GM12878 (cell line): Measurements from ENCODE around the gene POLN. TPM values are rescaled to one million over a fixed set of nuclear protein-coding genes. Genes with fewer than 3 reads are reported as not detected.

Experiments
- ATAC-seq: fragments of 200-7000 bp; cut with Tn5 transposase; 3 replicates; pipeline ENCODE4 v1.9.1; 2020; ENCODE audit warnings: mild to moderate bottlenecking, moderate library complexity
- Bru-seq: library from RNA; stranded (reverse); fragments of 400-500 nt; gene quantifications from one replicate; lab custom pipeline; 2021; lab: Mats Ljungman, UMichigan
- BruChase-seq, 2 experiments: library from RNA; stranded (reverse); fragments of 400-500 nt; gene quantifications; one replicate each; lab custom pipeline; 2021; lab: Mats Ljungman, UMichigan
- BruUV-seq: library from RNA; stranded (reverse); fragments of 400-500 nt; replicated peaks from 2 replicates; lab custom pipeline; 2021; lab: Mats Ljungman, UMichigan
- CTCF ChIA-PET: fragments of 300-600 bp; sonication (Branson Sonifier 250); formaldehyde crosslinking; extraction: SDS; loops from one replicate; lab custom pipeline; 2021; ENCODE audit warnings: inconsistent platforms; lab: Yijun Ruan, JAX
- POLR2A ChIA-PET: fragments of 350-600 bp; formaldehyde crosslinking; extraction: SDS; loops from one replicate; lab custom pipeline; 2021; ENCODE audit warnings: inconsistent platforms; lab: Charles Lee
- RAD21 ChIA-PET: fragments of 300-600 bp; sonication (Branson Sonifier 250); formaldehyde crosslinking; loops from one replicate; lab custom pipeline; 2023; ENCODE audit warnings: antibody characterized with exemption; ENCODE audit not compliant: unreplicated experiment; lab: Charles Lee
- SMC1A ChIA-PET: fragments of 300-600 bp; sonication (Branson Sonifier 250); formaldehyde crosslinking; loops from one replicate; lab custom pipeline; 2023; ENCODE audit not compliant: unreplicated experiment, uncharacterized antibody; lab: Charles Lee
- DNase-seq: peaks from one replicate; pipeline ENCODE4 v3.0.0-alpha.2; 2011; ENCODE audit warnings: low read depth, low spot score
- FAIRE-seq: peaks from 3 replicates; lab custom pipeline; 2011; peaks lifted over from hg19 to GRCh38; lab: Jason Lieb, UNC
- H2AFZ ChIP-seq: 2 replicates; pipeline ENCODE4 v1.6.0; 2011; ENCODE audit warnings: low read depth, low read length, control low read depth; ENCODE audit not compliant: control insufficient read depth
- H3K27ac ChIP-seq: 2 replicates; pipeline ENCODE4 v1.5.1; 2011; ENCODE audit warnings: control low read depth; ENCODE audit not compliant: control insufficient read depth, insufficient read depth
- H3K27me3 ChIP-seq, 2 experiments: replicated peaks in 1 of 2; 2 replicates each; pipeline versions ENCODE4 v1.6.0 to v1.6.1; 2011; ENCODE audit warnings: low read length in 1 of 2; ENCODE audit not compliant: control insufficient read depth in 2 of 2, insufficient read depth in 2 of 2
- H3K36me3 ChIP-seq, 2 experiments: 2 replicates each; pipeline ENCODE4 v1.5.1; 2011; ENCODE audit warnings: low read length in 1 of 2; ENCODE audit not compliant: control insufficient read depth in 2 of 2, insufficient read depth in 2 of 2
- H3K4me1 ChIP-seq: 2 replicates; pipeline ENCODE4 v1.6.1; 2011; ENCODE audit warnings: mild to moderate bottlenecking, low read length, moderate library complexity, mixed read lengths; ENCODE audit not compliant: control insufficient read depth, insufficient read depth
- H3K4me2 ChIP-seq: 2 replicates; pipeline ENCODE4 v1.6.0; 2011; ENCODE audit warnings: control low read depth; ENCODE audit not compliant: control insufficient read depth, insufficient read depth
- H3K4me3 ChIP-seq: fragments of 200-600 bp; sonication (generic); 2 replicates; pipeline ENCODE4 v1.5.1; 2016
- H3K79me2 ChIP-seq: 2 replicates; pipeline ENCODE4 v1.6.0; 2011; ENCODE audit warnings: low read length; ENCODE audit not compliant: control insufficient read depth, insufficient read depth
- H3K9ac ChIP-seq: 2 replicates; pipeline ENCODE4 v1.8.0; 2011; ENCODE audit warnings: low read length, control low read depth, mixed read lengths; ENCODE audit not compliant: control insufficient read depth, insufficient read depth
- H3K9me3 ChIP-seq: replicated peaks from 3 replicates; pipeline ENCODE4 v1.5.1; 2011; ENCODE audit warnings: mild to moderate bottlenecking, low read length; ENCODE audit not compliant: control insufficient read depth, insufficient read depth
- H4K20me1 ChIP-seq: 2 replicates; pipeline ENCODE4 v1.6.0; 2011; ENCODE audit not compliant: control insufficient read depth, insufficient read depth
- ATF7 ChIP-seq: fragments of 450-650 bp; IDR thresholded peaks from 2 replicates; pipeline ENCODE4 v1.6.1; 2016; ENCODE audit warnings: low read depth, mild to moderate bottlenecking
- BCL11A ChIP-seq: IDR thresholded peaks from 2 replicates; pipeline ENCODE4 v1.6.1; 2011; ENCODE audit warnings: low read depth, low read length
- BMI1 ChIP-seq: fragments of 450-650 bp; IDR thresholded peaks from 2 replicates; pipeline ENCODE4 v1.6.1; 2016; ENCODE audit warnings: mild to moderate bottlenecking, moderate library complexity, borderline replicate concordance
- CEBPB ChIP-seq, 2 experiments: fragments of 150-350 bp in 1 of 2; IDR thresholded peaks; 2 replicates each; pipeline ENCODE4 v1.6.1; 2012 to 2014; ENCODE audit warnings: low read depth in 2 of 2, low read length in 2 of 2, borderline replicate concordance in 1 of 2, inconsistent platforms in 1 of 2
- POLR2AphosphoS5 ChIP-seq: IDR thresholded peaks from 2 replicates; pipeline ENCODE4 v1.6.1; 2011; ENCODE audit warnings: mild to moderate bottlenecking, low read length, inconsistent platforms
- RELA ChIP-seq: fragments of 450-650 bp; IDR thresholded peaks from 2 replicates; pipeline ENCODE4 v1.8.0; 2014; ENCODE audit warnings: borderline replicate concordance; ENCODE audit not compliant: partially characterized antibody
- SREBF1 ChIP-seq: IDR thresholded peaks from 2 replicates; pipeline ENCODE4 v1.6.1; 2012; ENCODE audit warnings: mild to moderate bottlenecking, low read length
- STAT3 ChIP-seq: IDR thresholded peaks from 2 replicates; pipeline ENCODE4 v1.6.1; 2011; ENCODE audit warnings: low read depth, low read length, improper control_type of control experiment
- TCF12 ChIP-seq: IDR thresholded peaks from 2 replicates; pipeline ENCODE4 v1.6.1; 2011; ENCODE audit warnings: low read depth, mild to moderate bottlenecking, low read length
- WRNIP1 ChIP-seq: IDR thresholded peaks from 2 replicates; pipeline ENCODE4 v1.6.1; 2011; ENCODE audit warnings: low read depth, low read length, improper control_type of control experiment, borderline replicate concordance
- ZNF207 ChIP-seq: fragments of 450-650 bp; IDR thresholded peaks from 2 replicates; pipeline ENCODE4 v1.6.1; 2014; ENCODE audit warnings: antibody characterized with exemption, mild to moderate bottlenecking, borderline replicate concordance
- WGBS: methylation state at CpG from one replicate; pipeline ENCODE4 v1.1.6; 2016; ENCODE audit warnings: low lambda C conversion rate; ENCODE audit not compliant: insufficient replicate concordance, insufficient coverage; ENCODE audit errors: missing lambda C conversion rate; 5-methylcytosine and 5-hydroxymethylcytosine counted together
- in situ Hi-C: fragments of 300-500 bp; cut with MboI; formaldehyde crosslinking; loops from 9 replicates; pipeline ENCODE4 v1.14.3; 2018; ENCODE audit warnings: mixed read lengths
- intact Hi-C: fragments of 100-400 bp; cut with micrococcal nuclease; formaldehyde crosslinking; loops from one replicate; pipeline ENCODE4 v1.14.2; 2022; ENCODE audit not compliant: unreplicated experiment
- long read RNA-seq, 2 experiments: library from polyadenylated mRNA; unstranded; transcript quantifications; one replicate each; pipeline ENCODE4 v2.0.0, GENCODE V29; 2019 to 2020
- polyA minus RNA-seq, 3 experiments: library from RNA; depleted of rRNA, polyadenylated mRNA; stranded (reverse); fragments of >200 nt; gene quantifications; 2 replicates each; pipeline ENCODE4 v1.2.3, GENCODE V29; 2011
- polyA plus RNA-seq, 11 experiments: library from polyadenylated mRNA; depleted of rRNA in 4 of 11; unstranded in 6 of 11; stranded (reverse) in 5 of 11; fragments of >200 nt; fragmentation: Nextera tagmentation in 4 of 11; fragmentation: Illumina TruSeq in 1 of 11; extraction: Ambion mirVana in 4 of 11; extraction: Trizol in 1 of 11; gene quantifications; 1 replicate in 1 of 11; 2 replicates in 10 of 11; pipeline versions ENCODE4 v1.2.1 to v1.2.3, GENCODE V29; 2011 to 2016; ENCODE audit warnings: inconsistent platforms in 2 of 11, missing spikeins in 2 of 11, low read depth in 1 of 11
- total RNA-seq, 4 experiments: library from RNA; depleted of rRNA in 3 of 4; stranded (reverse); fragments of >200 nt in 3 of 4; fragmentation: Illumina TruSeq in 1 of 4; extraction: Trizol in 1 of 4; gene quantifications; 2 replicates each; pipeline versions ENCODE4 v1.2.1 to v1.2.3, GENCODE V29; 2013 to 2021
- TF ChIP-seq, protein P1 (sequence below): fragments of 450-650 bp; conservative IDR thresholded peaks from 2 replicates; pipeline ENCODE4 v1.6.1; 2017; ENCODE audit warnings: mild to moderate bottlenecking, moderate library complexity
- TF ChIP-seq, protein P2 (sequence below): IDR thresholded peaks from 2 replicates; pipeline ENCODE4 v1.6.1; 2012; ENCODE audit warnings: low read depth, low read length, improper control_type of control experiment

Gene POLN
- 2.2 and 5.4 TPM in 2 replicates for total RNA-seq (2013; cell fraction: nucleolus; rRNA removed)
- total RNA-seq (2014; rRNA removed) (0.98 and 1.2 TPM in 2 replicates), total RNA-seq (2014; rRNA removed; fragmentation: Illumina TruSeq; extraction: Trizol) (0.63 and 0.74 TPM in 2 replicates), total RNA-seq (2021) (0.95 and 1.7 TPM in 2 replicates), polyA plus RNA-seq (2011; rRNA removed) (0.30 and 0.41 TPM in 2 replicates), polyA plus RNA-seq (2014; fragmentation: Illumina TruSeq; extraction: Trizol) (0.48 and 1.3 TPM in 2 replicates), polyA plus RNA-seq (2014; fragmentation: Nextera tagmentation; extraction: Ambion mirVana) (under 1 TPM in 1 of 2 experiments, not detected in 1; 0.09 TPM), polyA plus RNA-seq (2014; rRNA removed) (0.94 and 0.96 TPM in 2 replicates), polyA plus RNA-seq (2016; fragmentation: Nextera tagmentation; extraction: Ambion mirVana) (1 to 10 TPM; 1.2 to 2.0 TPM), polyA minus RNA-seq (2011; rRNA and poly(A)+ RNA removed) (0.15 and 0.51 TPM in 2 replicates), Bru-seq, nascent RNA (percentile 37 among the genes with signal in this experiment), BruChase-seq, experiment 1, labeled RNA remaining after a 6-hour chase (percentile 45 among the genes with signal in this experiment), BruChase-seq, experiment 2, labeled RNA remaining after a 2-hour chase (percentile 46 among the genes with signal in this experiment)
- polyA plus RNA-seq (2011; ENCODE audit: low read depth), result 0.22 TPM
- polyA plus RNA-seq (2011; cell fraction: cytosol; rRNA removed), result 0.39 and 0.40 TPM in 2 replicates
- 0.73 and 0.97 TPM in 2 replicates for polyA plus RNA-seq (2011; cell fraction: nucleus; rRNA removed)
- 0.24 and 0.67 TPM in 2 replicates for polyA plus RNA-seq (2012)
- not detected in 2 replicates for polyA minus RNA-seq (2011; cell fraction: cytosol; rRNA and poly(A)+ RNA removed)
- polyA minus RNA-seq (2011; cell fraction: nucleus; rRNA and poly(A)+ RNA removed), result 0.36 and 1.1 TPM in 2 replicates
- long read RNA-seq, experiment 1, result 0 reads
- long read RNA-seq, experiment 2, partial matches to known transcripts, result 0 of 1 reads
- long read RNA-seq, experiment 2, other reads (novel, unspliced or antisense), result 1 of 1 reads

DNA sequence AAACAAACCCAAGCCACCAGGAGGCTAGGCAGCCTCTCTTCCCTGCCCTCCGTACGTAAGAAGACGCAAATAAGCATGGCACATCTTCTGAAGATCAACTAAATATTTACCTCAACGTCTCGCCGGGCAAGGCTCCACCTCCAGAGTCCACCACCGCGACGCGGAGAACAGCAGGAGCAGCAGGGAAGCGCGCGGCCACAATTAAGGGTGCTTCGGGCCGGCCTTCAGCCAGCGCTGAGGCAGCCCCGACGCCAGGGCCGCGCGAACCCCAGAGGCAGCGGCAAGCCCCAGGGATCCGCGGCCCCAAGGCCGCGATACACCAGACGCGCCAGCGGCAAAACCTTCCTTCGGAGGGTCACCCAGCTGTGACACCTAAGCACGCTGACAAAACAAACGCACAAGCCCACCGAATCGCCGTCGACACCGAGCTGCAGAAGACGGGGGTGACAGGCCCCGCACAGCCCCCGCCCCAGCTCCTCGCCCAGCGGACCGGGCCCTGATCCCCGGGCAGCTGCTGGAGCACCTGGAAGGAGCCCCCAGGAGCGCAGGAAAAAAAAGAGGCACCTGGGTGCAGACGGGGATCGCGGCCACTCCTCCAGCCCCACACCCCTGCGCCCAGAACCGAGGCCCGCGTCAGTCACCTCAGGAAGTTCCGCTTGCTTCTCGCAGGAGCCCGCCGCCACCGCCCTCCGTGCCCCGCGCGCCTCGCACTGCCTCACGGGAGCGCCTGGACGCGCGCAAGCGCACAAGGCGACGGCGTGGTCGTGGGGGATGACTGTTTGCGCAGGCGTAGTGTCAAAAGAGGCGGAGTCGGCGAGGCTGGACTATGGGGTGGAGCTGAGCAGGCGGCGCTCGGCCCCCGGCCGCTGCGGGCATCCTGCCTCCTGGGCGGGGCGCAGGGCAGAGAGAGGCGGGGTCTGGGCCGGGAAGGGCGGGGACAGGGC, at the start of gene POLN, which contains the start of gene HAUS3:
POLN (minus strand) TSS at position 712 of the 944 bp plus-strand sequence. CDS start 12,890 bp downstream, outside the sequence.
HAUS3 (minus strand) TSS at position 712 of the 944 bp plus-strand sequence. CDS start 1,175 bp downstream, outside the sequence.
- POLR2A ChIA-PET, result interaction anchor here (0.6 to 2.2 kb wide), 6 partner anchors 9 to 545 kb away, joined by 3 to 9 read pairs (median 4); no protein-coding TSS in a partner anchor
- in situ Hi-C loops, result no loop called here
- H2AFZ ChIP-seq, result peak within 1 kb of the TSS; percentile 82
- TF ChIP-seq WRNIP1 (no peak), RELA (no peak), BMI1 (no peak), ATF7 (no peak), STAT3 (no peak), BCL11A (no peak), ZNF207 (0 out of 2 replicates have a peak, but pooled peaks have one; percentile 19), POLR2AphosphoS5 (peak; percentile 74), TCF12 (no peak), SREBF1 (no peak), CEBPB (IDR thresholded peaks at IDR 0.05; ENCODE audit: borderline replicate concordance in 1 of 2, low read depth in 2 of 2, low read length in 2 of 2) (no peak)
- TF ChIP-seq, protein P1, sequence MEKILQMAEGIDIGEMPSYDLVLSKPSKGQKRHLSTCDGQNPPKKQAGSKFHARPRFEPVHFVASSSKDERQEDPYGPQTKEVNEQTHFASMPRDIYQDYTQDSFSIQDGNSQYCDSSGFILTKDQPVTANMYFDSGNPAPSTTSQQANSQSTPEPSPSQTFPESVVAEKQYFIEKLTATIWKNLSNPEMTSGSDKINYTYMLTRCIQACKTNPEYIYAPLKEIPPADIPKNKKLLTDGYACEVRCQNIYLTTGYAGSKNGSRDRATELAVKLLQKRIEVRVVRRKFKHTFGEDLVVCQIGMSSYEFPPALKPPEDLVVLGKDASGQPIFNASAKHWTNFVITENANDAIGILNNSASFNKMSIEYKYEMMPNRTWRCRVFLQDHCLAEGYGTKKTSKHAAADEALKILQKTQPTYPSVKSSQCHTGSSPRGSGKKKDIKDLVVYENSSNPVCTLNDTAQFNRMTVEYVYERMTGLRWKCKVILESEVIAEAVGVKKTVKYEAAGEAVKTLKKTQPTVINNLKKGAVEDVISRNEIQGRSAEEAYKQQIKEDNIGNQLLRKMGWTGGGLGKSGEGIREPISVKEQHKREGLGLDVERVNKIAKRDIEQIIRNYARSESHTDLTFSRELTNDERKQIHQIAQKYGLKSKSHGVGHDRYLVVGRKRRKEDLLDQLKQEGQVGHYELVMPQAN, result peak; percentile 98
- TF ChIP-seq, protein P2, sequence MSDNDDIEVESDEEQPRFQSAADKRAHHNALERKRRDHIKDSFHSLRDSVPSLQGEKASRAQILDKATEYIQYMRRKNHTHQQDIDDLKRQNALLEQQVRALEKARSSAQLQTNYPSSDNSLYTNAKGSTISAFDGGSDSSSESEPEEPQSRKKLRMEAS, result peak; percentile 47

More for the DNA sequence above, at the start of gene POLN, which contains the start of gene HAUS3:
- Histone ChIP-seq H4K20me1 (no peaks in the 10 kb centered on the region), H3K79me2 (peaks cover 50% of the 10 kb centered on the region), H3K36me3 (no peaks in the 10 kb centered on the region), H3K27me3 (no peaks in the 10 kb centered on the region), H3K4me2 (peak within 1 kb of the TSS; percentile 84), H3K9me3 (no peaks in the 10 kb centered on the region), H3K27ac (peak within 1 kb of the TSS; percentile 70), H3K4me3 (peak within 1 kb of the TSS; percentile 78), H3K9ac (peak within 1 kb of the TSS; percentile 90), H3K4me1 (peaks cover 6% of the 10 kb centered on the region; the same call in 1 of the 2 replicates)
- ChIA-PET SMC1A (interaction anchor here (1.3 to 5.0 kb wide), 5 partner anchors 10 to 227 kb away, joined by 5 to 43 read pairs (median 9); partner anchors contain the start of gene RNF4), RAD21 (interaction anchor here (0.6 to 2.7 kb wide), 8 partner anchors 9 to 227 kb away, joined by 3 to 9 read pairs (median 4); partner anchors contain the start of gene RNF4), CTCF (interaction anchor here (0.7 to 2.6 kb wide), 5 partner anchors 9 to 179 kb away, joined by 3 to 16 read pairs (median 4); no protein-coding TSS in a partner anchor)
- DNase-seq (peak; percentile 94), FAIRE-seq (peak; percentile 86), ATAC-seq (peak; percentile 95)
- intact Hi-C loops, result loop anchor here (1.0 to 5.0 kb wide), 4 partner anchors 21 to 226 kb away; partner anchors contain the start of genes MXD4 and RNF4
- no TSS peak for BruUV-seq
- WGBS, result under 1% methylated on average over 77 of the region's 88 CpGs
